Body of pancreas (tissue), 4 donors: ENCODE data around the gene SLC24A3.

Source experiments
- CTCF ChIP-seq, 7 experiments: fragments of 450-650 bp in 4 of 7; fragments of 200-600 bp in 3 of 7; sonication (generic) in 3 of 7; IDR thresholded peaks; one replicate each; pipeline ENCODE4 v1.5.1; 2016 to 2019; ENCODE audit warnings: antibody characterized with exemption in 7 of 7
- POLR2A ChIP-seq, 3 donors: fragments of 450-650 bp; IDR thresholded peaks; one replicate each; pipeline ENCODE4 v1.6.1; 2016; ENCODE audit warnings: antibody characterized with exemption in 3 of 3, mild to moderate bottlenecking in 2 of 3

DNA sequence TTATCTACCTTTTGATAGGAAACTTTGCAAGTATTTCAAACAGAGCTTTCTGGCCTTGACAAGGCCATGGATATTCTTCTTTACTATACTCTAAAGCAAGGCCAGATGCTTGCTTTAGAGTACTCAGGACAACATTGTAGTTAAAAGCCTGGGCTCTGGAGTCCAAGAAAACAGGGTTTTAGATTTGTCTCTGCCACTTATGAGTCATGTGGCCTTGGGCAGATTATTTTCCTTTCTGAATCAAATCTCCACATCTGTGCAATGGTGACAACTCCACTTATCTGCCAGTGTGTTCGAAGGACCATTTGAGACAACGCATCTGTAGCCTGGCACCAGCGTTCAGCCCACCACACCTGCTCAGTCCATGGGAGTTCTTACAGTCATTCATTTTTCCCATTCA lies 279.7 kb downstream of the SLC24A3 start:
- TF ChIP-seq POLR2A (IDR thresholded peaks at IDR 0.05) (no peak), CTCF (IDR thresholded peaks at IDR 0.05) (no peak)
